ENCODE results near the gene RAPGEF6. TPM values are rescaled to one million over a fixed set of nuclear protein-coding genes. Genes with fewer than 3 reads are reported as not detected.
"Not testable (repeated sequence)": the region's sequence is repeated elsewhere in the genome, so short reads cannot be mapped to it uniquely, and the experiment has no call there.

The RAPGEF6 gene
- total and polyA plus RNA-seq, 3 experiments from 2014 or later: 25.9 to 29.2 (median 27.9) TPM

- no peak for DNase-seq
- Histone ChIP-seq H3K36me3 (ENCODE audit: insufficient read depth, low read length) (no peaks in the 10 kb centered on the region), H3K27ac (ENCODE audit: low read depth, low read length) (no peak overlapping the region), H3K9me3 (ENCODE audit: low read length) (no peaks in the 10 kb centered on the region), H3K4me1 (ENCODE audit: insufficient read depth, low read length) (peaks cover 70% of the 10 kb centered on the region), H3K4me3 (ENCODE audit: low read length) (no peak overlapping the region), H3K27me3 (ENCODE audit: insufficient read depth, low read length, poor library complexity, severe bottlenecking) (no peaks in the 10 kb centered on the region)
- Mint-ChIP-seq H3K27ac (no peak overlapping the region), H3K9me3 (no peaks in the 10 kb centered on the region), H3K4me3 (no peak overlapping the region), H3K27me3 (no peaks in the 10 kb centered on the region), H3K4me1 (peaks cover 11 to 42% (median 14%) of the 10 kb centered on the region in 3 donors), H3K36me3 (peaks cover under 1 to 25% (median 5%) of the 10 kb centered on the region in 3 donors)
- ChIA-PET POLR2A (no interaction called here), CTCF (interaction anchor here (2.7 kb wide), 1 partner anchor 41 kb away, joined by 9 read pairs; no protein-coding TSS in a partner anchor)
Observed at GRCh38 chr5:131630963-131631350, 4.1 kb downstream of the RAPGEF6 start.

GRCh38 chr5:131630208-131630962, 4.6 kb downstream of the RAPGEF6 start:
- H3K27ac ChIP-seq (ENCODE audit: low read depth, low read length): no peak overlapping the region
- POLR2A ChIA-PET: no interaction called here
- no peaks in the 10 kb centered on the region for H3K27me3 ChIP-seq (ENCODE audit: insufficient read depth, low read length, poor library complexity, severe bottlenecking)
- no peak for DNase-seq
- CTCF ChIA-PET: interaction anchor here (2.7 kb wide), 1 partner anchor 41 kb away, joined by 9 read pairs; no protein-coding TSS in a partner anchor
- Mint-ChIP-seq H3K27me3 (no peaks in the 10 kb centered on the region), H3K36me3 (peaks cover 3 to 23% (median 7%) of the 10 kb centered on the region in 3 donors), H3K4me1 (peaks cover 9 to 44% (median 11%) of the 10 kb centered on the region in 3 donors), H3K4me3 (peak overlapping the region in 2 of 7 donors; percentile 3 to 10), H3K9me3 (no peaks in the 10 kb centered on the region), H3K27ac (peak overlapping the region in 2 of 8 donors; percentile 28 to 46)
- no peaks in the 10 kb centered on the region for H3K36me3 ChIP-seq (ENCODE audit: insufficient read depth, low read length)
- H3K4me3 ChIP-seq (ENCODE audit: low read length): no peak overlapping the region
- H3K9me3 ChIP-seq (ENCODE audit: low read length): no peaks in the 10 kb centered on the region
- H3K4me1 ChIP-seq (ENCODE audit: insufficient read depth, low read length): peaks cover 67% of the 10 kb centered on the region

GRCh38 chr5:131628990-131629389, 6.0 kb downstream of the RAPGEF6 start:
- ChIA-PET CTCF (interaction anchor here (1.1 to 2.7 kb wide), 2 partner anchors 11 to 39 kb away, joined by 3 to 9 read pairs; no protein-coding TSS in a partner anchor), POLR2A (no interaction called here)
- DNase-seq: no peak
- Mint-ChIP-seq H3K36me3 (peaks cover 3 to 16% (median 7%) of the 10 kb centered on the region in 3 donors), H3K27ac (peak overlapping the region in 4 of 8 donors; percentile 1 to 30 (median 14)), H3K9me3 (no peaks in the 10 kb centered on the region), H3K4me1 (peaks cover 10 to 47% (median 19%) of the 10 kb centered on the region in 3 donors), H3K27me3 (no peaks in the 10 kb centered on the region), H3K4me3 (peak overlapping the region in 4 of 7 donors; percentile 3 to 39 (median 22))
- Histone ChIP-seq H3K27me3 (ENCODE audit: insufficient read depth, low read length, poor library complexity, severe bottlenecking) (no peaks in the 10 kb centered on the region), H3K4me1 (ENCODE audit: insufficient read depth, low read length) (peaks cover 67% of the 10 kb centered on the region), H3K36me3 (ENCODE audit: insufficient read depth, low read length) (no peaks in the 10 kb centered on the region), H3K4me3 (ENCODE audit: low read length) (no peak overlapping the region), H3K9me3 (ENCODE audit: low read length) (no peaks in the 10 kb centered on the region), H3K27ac (ENCODE audit: low read depth, low read length) (no peak overlapping the region)

GRCh38 chr5:131627207-131627865, 7.7 kb downstream of the RAPGEF6 start:
- Histone ChIP-seq H3K9me3 (ENCODE audit: low read length) (no peaks in the 10 kb centered on the region), H3K4me3 (ENCODE audit: low read length) (no peak overlapping the region), H3K36me3 (ENCODE audit: insufficient read depth, low read length) (no peaks in the 10 kb centered on the region), H3K27me3 (ENCODE audit: insufficient read depth, low read length, poor library complexity, severe bottlenecking) (no peaks in the 10 kb centered on the region), H3K4me1 (ENCODE audit: insufficient read depth, low read length) (peaks cover 59% of the 10 kb centered on the region), H3K27ac (ENCODE audit: low read depth, low read length) (no peak overlapping the region)
- Mint-ChIP-seq H3K27ac (peak overlapping the region in 1 of 8 donors; percentile 47), H3K4me1 (peaks cover 19 to 54% (median 35%) of the 10 kb centered on the region in 3 donors), H3K36me3 (peaks cover 3 to 26% (median 10%) of the 10 kb centered on the region in 3 donors), H3K27me3 (no peaks in the 10 kb centered on the region), H3K4me3 (peak overlapping the region in 1 of 7 donors; percentile 18), H3K9me3 (no peaks in the 10 kb centered on the region)
- ChIA-PET POLR2A (interaction anchor here (0.5 kb wide), 1 partner anchor 448 kb away, joined by 5 read pairs; no protein-coding TSS in a partner anchor), CTCF (interaction anchor here (1.4 kb wide), 1 partner anchor 380 kb away, joined by 3 read pairs; no protein-coding TSS in a partner anchor)
- no peak for DNase-seq

GRCh38 chr5:131622633-131623032, 12.4 kb downstream of the RAPGEF6 start:
- Histone ChIP-seq H3K4me1 (ENCODE audit: insufficient read depth, low read length) (peaks cover 30% of the 10 kb centered on the region), H3K27me3 (ENCODE audit: insufficient read depth, low read length, poor library complexity, severe bottlenecking) (no peaks in the 10 kb centered on the region), H3K27ac (ENCODE audit: low read depth, low read length) (no peak overlapping the region), H3K36me3 (ENCODE audit: insufficient read depth, low read length) (no peaks in the 10 kb centered on the region), H3K4me3 (ENCODE audit: low read length) (no peak overlapping the region), H3K9me3 (ENCODE audit: low read length) (no peaks in the 10 kb centered on the region)
- H3K4me3 Mint-ChIP-seq: no peak overlapping the region
- peaks cover 60 to 80% (median 69%) of the 10 kb centered on the region in 3 donors for H3K4me1 Mint-ChIP-seq
- DNase-seq: no peak
- ChIA-PET POLR2A (no interaction called here), CTCF (no interaction called here)
- H3K27ac Mint-ChIP-seq: peak overlapping the region in 1 of 8 donors; percentile 56
- peaks cover 3 to 27% (median 17%) of the 10 kb centered on the region in 3 donors for H3K36me3 Mint-ChIP-seq
- no peaks in the 10 kb centered on the region for H3K9me3 Mint-ChIP-seq
- no peaks in the 10 kb centered on the region for H3K27me3 Mint-ChIP-seq

GRCh38 chr5:131621164-131621563, 13.9 kb downstream of the RAPGEF6 start:
- peaks cover 24% of the 10 kb centered on the region for H3K4me1 ChIP-seq (ENCODE audit: insufficient read depth, low read length)
- DNase-seq; H3K27me3 Mint-ChIP-seq; H3K9me3 Mint-ChIP-seq; POLR2A ChIA-PET; H3K27ac ChIP-seq (ENCODE audit: low read depth, low read length); H3K27me3 ChIP-seq (ENCODE audit: insufficient read depth, low read length, poor library complexity, severe bottlenecking); CTCF ChIA-PET; H3K4me3 ChIP-seq (ENCODE audit: low read length); H3K36me3 ChIP-seq (ENCODE audit: insufficient read depth, low read length); H3K9me3 ChIP-seq (ENCODE audit: low read length): not testable (repeated sequence)
- H3K27ac Mint-ChIP-seq: peak overlapping the region in 2 of 8 donors; percentile 45 to 68
- peaks cover 3 to 29% (median 15%) of the 10 kb centered on the region in 3 donors for H3K36me3 Mint-ChIP-seq
- H3K4me3 Mint-ChIP-seq: peak overlapping the region in 1 of 7 donors; percentile 37
- H3K4me1 Mint-ChIP-seq: peaks cover 70 to 89% (median 72%) of the 10 kb centered on the region in 3 donors

GRCh38 chr5:131619102-131619501, 15.9 kb downstream of the RAPGEF6 start:
- Histone ChIP-seq H3K36me3 (ENCODE audit: insufficient read depth, low read length) (no peaks in the 10 kb centered on the region), H3K27me3 (ENCODE audit: insufficient read depth, low read length, poor library complexity, severe bottlenecking) (no peaks in the 10 kb centered on the region), H3K27ac (ENCODE audit: low read depth, low read length) (no peak overlapping the region), H3K4me1 (ENCODE audit: insufficient read depth, low read length) (peaks cover 36% of the 10 kb centered on the region), H3K9me3 (ENCODE audit: low read length) (no peaks in the 10 kb centered on the region), H3K4me3 (ENCODE audit: low read length) (no peak overlapping the region)
- no peak for DNase-seq
- peaks cover 0 to 29% (median 15%) of the 10 kb centered on the region in 3 donors for H3K36me3 Mint-ChIP-seq
- H3K4me1 Mint-ChIP-seq: peaks cover 73 to 95% (median 85%) of the 10 kb centered on the region in 3 donors
- CTCF ChIA-PET: no interaction called here
- peak overlapping the region in 3 of 8 donors; percentile 35 to 79 (median 45) for H3K27ac Mint-ChIP-seq
- H3K9me3 Mint-ChIP-seq: no peaks in the 10 kb centered on the region
- peak overlapping the region in 3 of 7 donors; percentile 25 to 33 (median 32) for H3K4me3 Mint-ChIP-seq
- POLR2A ChIA-PET: no interaction called here
- no peaks in the 10 kb centered on the region for H3K27me3 Mint-ChIP-seq

Measured in CD8-positive, alpha-beta memory T cell (primary cell).